Measurements from ENCODE around the gene UTP4.

DNA sequence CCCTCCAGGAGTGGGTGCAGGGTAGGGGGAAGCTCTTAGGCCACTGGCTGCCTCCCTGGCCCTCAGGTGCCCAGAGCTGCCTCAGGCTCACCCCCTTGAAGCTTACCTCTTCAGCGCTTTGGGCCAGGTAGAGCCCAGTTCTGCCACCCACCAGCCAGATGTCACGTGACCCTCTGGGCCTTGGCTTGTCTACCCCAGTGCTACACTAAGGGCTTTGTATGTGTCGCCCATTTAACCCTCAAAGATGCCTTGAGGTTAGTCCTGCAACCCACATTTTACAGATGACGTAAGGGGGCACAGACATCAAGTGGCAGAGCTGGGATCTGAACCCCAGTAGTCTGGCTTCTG lies 23.6 kb upstream of the UTP4 start:
- TF ChIP-seq, protein P1, sequence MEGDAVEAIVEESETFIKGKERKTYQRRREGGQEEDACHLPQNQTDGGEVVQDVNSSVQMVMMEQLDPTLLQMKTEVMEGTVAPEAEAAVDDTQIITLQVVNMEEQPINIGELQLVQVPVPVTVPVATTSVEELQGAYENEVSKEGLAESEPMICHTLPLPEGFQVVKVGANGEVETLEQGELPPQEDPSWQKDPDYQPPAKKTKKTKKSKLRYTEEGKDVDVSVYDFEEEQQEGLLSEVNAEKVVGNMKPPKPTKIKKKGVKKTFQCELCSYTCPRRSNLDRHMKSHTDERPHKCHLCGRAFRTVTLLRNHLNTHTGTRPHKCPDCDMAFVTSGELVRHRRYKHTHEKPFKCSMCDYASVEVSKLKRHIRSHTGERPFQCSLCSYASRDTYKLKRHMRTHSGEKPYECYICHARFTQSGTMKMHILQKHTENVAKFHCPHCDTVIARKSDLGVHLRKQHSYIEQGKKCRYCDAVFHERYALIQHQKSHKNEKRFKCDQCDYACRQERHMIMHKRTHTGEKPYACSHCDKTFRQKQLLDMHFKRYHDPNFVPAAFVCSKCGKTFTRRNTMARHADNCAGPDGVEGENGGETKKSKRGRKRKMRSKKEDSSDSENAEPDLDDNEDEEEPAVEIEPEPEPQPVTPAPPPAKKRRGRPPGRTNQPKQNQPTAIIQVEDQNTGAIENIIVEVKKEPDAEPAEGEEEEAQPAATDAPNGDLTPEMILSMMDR (conservative IDR thresholded peaks at IDR 0.05 in 1 of 2, IDR thresholded peaks at IDR 0.05 in 1 of 2; ENCODE audit: extremely low read depth in 1 of 2, insufficient read depth in 1 of 2, low read depth in 1 of 2, low read length in 2 of 2), result no peak
- TF ChIP-seq EZH2 (IDR thresholded peaks at IDR 0.05; ENCODE audit: borderline replicate concordance, low read length), result no peak

Measured in mammary epithelial cell (primary cell).